Activated naive CD4-positive, alpha-beta T cell treated with anti-CD3 and anti-CD28 coated beads, Interleukin-2, amount 50 U/mL, for 72 hours (primary cell): Measurements from ENCODE around the gene JADE2. TPM values are rescaled to one million over a fixed set of nuclear protein-coding genes. Genes with fewer than 3 reads are reported as not detected.

Source experiments
- ATAC-seq, 2 donors: fragments of 150-1000 bp; cut with Tn5 transposase; 2 replicates each; pipeline ENCODE4 v1.10.0; 2021; ENCODE audit warnings: mild to moderate bottlenecking in 2 of 2, moderate library complexity in 2 of 2
- DNase-seq, 2 donors: peaks; one replicate each; pipeline ENCODE4 v3.0.0; 2021 to 2022; ENCODE audit warnings: low spot score in 2 of 2
- H3K27ac Mint-ChIP-seq, 2 donors: one replicate each; pipeline ENCODE4 v1.8.0; 2022; ENCODE audit warnings: mild to moderate bottlenecking in 2 of 2, mixed read lengths in 2 of 2
- H3K36me3 Mint-ChIP-seq, 2 donors: one replicate each; pipeline ENCODE4 v1.8.0; 2022; ENCODE audit warnings: mixed read lengths in 2 of 2
- H3K9me3 Mint-ChIP-seq, 2 donors: one replicate each; pipeline ENCODE4 v1.8.0; 2022; ENCODE audit warnings: mixed read lengths in 2 of 2
- total RNA-seq, 2 donors: library from RNA; stranded (reverse); gene quantifications; one replicate each; pipeline ENCODE4 v1.2.3, GENCODE V29; 2022

Gene JADE2
- total RNA-seq, 2 donors from 2014 or later = 73.4 to 80.8 TPM

GRCh38 chr5:134568337-134568700, 42.8 kb downstream of the JADE2 start:
- DNase-seq (no peak), ATAC-seq (no peak)
- peaks cover 0 to 14% of the 10 kb centered on the region in 2 donors for H3K36me3 Mint-ChIP-seq

DNA sequence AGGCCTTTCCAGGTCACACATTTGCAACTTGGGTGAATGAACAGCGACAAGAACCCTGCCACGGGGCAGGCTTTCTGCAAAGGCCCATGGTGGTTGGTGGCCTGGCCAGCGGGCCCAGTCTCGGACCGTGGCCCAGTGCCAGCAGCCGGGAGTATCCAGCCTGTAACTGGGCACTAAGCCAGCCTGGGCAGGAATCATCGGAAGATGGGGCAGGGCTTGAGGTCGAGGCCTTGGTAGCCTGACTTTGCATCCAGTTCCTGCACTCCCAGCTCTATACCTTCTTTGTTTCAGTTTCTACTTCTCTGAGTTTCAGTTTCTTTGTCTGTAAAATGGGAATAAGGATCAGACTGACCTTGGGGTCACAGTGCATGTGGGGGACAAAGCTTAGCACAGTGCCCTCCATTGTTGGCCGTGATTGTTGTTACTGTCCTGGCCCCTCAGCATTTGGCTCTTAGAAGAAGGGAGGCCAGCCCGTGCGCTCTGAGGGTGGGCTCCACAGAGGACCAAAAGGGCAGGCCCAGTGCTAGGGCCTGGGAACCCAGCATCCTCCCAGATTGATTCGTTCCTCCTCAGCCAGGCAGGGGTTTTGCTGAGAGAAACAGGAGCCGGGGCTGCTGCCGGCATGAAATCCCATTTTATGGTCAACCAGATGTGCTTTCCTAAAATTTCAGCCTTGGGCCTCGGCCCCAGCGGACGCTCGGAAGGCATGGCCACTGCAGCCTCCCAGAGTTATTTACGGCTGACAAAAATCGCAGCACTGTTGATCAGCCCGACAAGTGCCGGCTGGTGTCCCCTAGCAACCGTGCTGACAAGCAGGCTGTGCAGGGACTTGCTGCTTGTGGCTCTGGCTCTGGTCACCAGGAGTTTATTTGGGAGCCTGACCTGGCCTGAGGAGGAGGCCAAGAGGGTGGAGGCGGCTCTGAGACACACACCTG, 43.6 kb downstream of the JADE2 start:
- H3K36me3 Mint-ChIP-seq = peaks cover 0 to 14% of the 10 kb centered on the region in 2 donors
- ATAC-seq (no peak), DNase-seq (no peak)
- H3K9me3 Mint-ChIP-seq = no peaks in the 10 kb centered on the region
- peak overlapping the region; percentile 86 to 91 for H3K27ac Mint-ChIP-seq

More at GRCh38 chr5:134568337-134568700, 42.8 kb downstream of the JADE2 start:
- Mint-ChIP-seq H3K27ac (peak overlapping the region; percentile 76 to 86), H3K9me3 (no peaks in the 10 kb centered on the region)

DNA sequence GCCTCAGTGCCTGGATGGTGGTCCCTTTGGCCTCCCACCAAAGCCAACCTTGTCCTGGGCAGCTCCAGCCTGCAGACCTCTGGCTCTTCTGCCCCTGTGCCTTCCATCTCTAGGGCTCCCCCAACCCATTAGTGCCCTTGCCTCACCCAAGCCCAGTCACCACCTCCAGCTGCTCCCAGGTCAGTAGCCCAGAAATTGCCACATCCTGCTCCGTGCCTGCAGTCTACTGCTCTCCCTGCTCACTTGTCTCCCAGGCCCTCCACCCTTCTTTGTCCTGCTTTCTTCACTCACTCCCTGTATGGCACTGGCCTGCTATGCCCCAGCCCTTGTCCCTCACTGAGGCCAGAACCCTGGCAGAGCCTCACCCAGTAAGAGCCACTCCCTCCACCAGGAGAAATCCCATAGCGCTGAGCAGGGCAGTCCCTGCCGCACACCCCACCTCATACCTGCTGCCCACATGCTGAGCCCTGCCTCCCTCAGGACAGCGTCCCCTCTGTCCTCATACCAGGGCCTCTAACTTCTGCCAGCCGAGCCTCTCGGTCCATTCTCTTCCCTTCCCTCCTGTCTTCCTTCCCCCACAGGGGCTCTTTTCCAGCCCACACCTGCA, 44.4 kb downstream of the JADE2 start:
- H3K27ac Mint-ChIP-seq = peak overlapping the region; percentile 62 to 86
- ATAC-seq = peak in 1 of 2 donors; percentile 7
- no peaks in the 10 kb centered on the region for H3K9me3 Mint-ChIP-seq
- peaks cover 6 to 14% of the 10 kb centered on the region in 2 donors for H3K36me3 Mint-ChIP-seq
- no peak for DNase-seq

- H3K36me3 Mint-ChIP-seq = peaks cover 8 to 14% of the 10 kb centered on the region in 2 donors
- H3K27ac Mint-ChIP-seq = peak overlapping the region in 1 of 2 donors; percentile 86
- no peak for DNase-seq
- H3K9me3 Mint-ChIP-seq = no peaks in the 10 kb centered on the region
- ATAC-seq = no peak
Observed at GRCh38 chr5:134570365-134570758, 44.9 kb downstream of the JADE2 start.

GRCh38 chr5:134570886-134571285, 45.4 kb downstream of the JADE2 start:
- no peaks in the 10 kb centered on the region for H3K9me3 Mint-ChIP-seq
- peaks cover 8 to 14% of the 10 kb centered on the region in 2 donors for H3K36me3 Mint-ChIP-seq
- DNase-seq (no peak), ATAC-seq (no peak)
- peak overlapping the region; percentile 32 to 86 for H3K27ac Mint-ChIP-seq

- peak overlapping the region; percentile 81 to 86 for H3K27ac Mint-ChIP-seq
- no peak for DNase-seq
- no peaks in the 10 kb centered on the region for H3K9me3 Mint-ChIP-seq
- ATAC-seq = no peak
- H3K36me3 Mint-ChIP-seq = peaks cover 8 to 20% of the 10 kb centered on the region in 2 donors
Observed at GRCh38 chr5:134571693-134572405, 46.4 kb downstream of the JADE2 start.

DNA sequence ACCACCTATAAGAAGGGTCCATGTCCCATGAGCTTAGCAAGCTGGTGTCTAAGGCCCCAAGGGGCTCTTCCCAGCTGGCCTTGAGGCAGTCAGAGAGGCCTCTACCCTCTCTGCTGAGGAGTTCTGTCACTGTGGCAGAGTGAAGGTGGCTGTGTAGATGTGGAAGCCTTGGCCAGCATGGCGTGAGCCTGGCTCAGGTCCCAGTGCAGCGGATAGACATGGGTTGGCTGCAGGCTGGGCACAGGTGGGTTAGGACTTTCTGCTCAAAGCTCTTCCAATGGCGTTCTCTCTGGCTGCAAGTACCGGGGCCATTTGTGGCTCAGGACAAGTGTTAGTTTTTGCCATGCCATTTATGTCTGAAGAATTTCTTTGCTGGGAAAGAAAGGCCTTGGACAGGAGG, 47.3 kb downstream of the JADE2 start:
- Mint-ChIP-seq H3K36me3 (peaks cover 8 to 22% of the 10 kb centered on the region in 2 donors), H3K27ac (peak overlapping the region; percentile 86 to 91), H3K9me3 (no peaks in the 10 kb centered on the region)
- DNase-seq = no peak
- ATAC-seq = no peak

DNA sequence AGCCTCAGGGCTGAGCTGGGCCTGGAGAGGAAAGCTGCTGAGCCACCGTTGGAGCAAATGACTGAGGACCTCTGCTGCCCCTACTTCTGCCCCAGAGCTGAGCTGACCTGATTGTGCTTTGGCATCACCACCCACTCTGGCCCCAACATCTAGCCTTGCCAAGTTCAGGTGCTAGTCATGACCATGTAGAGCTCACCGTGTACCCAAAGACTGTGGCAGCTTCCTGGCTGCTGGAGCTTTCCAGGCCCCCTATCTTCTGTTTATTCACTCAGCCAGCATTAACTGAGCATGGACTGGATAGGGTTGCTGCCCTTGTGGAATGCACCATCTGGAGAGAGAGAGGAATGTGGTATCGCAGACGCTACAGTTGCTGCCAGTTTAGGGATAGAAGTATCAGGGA, 49.1 kb downstream of the JADE2 start:
- Mint-ChIP-seq H3K36me3 (peaks cover 8 to 22% of the 10 kb centered on the region in 2 donors), H3K9me3 (no peaks in the 10 kb centered on the region), H3K27ac (peak overlapping the region; percentile 17 to 65)
- DNase-seq = no peak
- ATAC-seq = no peak

DNA sequence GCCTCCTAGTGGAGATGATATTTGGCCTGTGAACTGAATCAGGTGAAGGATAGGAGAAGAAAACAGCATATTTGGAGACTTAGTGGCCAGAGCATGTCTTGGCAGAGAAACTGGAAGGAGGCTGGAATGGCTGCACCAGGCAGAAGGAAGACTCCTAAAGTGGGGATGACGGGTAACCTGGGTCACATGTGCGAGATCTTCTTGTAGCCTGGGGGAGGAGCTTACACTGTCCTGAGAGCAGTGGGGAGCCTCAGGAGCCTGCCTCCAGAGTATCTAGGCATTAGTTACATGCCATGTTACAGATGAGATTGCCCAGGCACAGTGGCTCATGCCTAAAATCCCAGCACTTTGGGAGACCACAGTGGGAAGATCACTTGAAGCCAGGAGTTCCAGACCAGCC, 49.8 kb downstream of the JADE2 start:
- Mint-ChIP-seq H3K36me3 (peaks cover 8 to 22% of the 10 kb centered on the region in 2 donors), H3K9me3 (no peaks in the 10 kb centered on the region), H3K27ac (peak overlapping the region; percentile 65 to 92)
- ATAC-seq (no peak), DNase-seq (no peak)

- H3K27ac Mint-ChIP-seq = peak overlapping the region; percentile 73 to 93
- no peaks in the 10 kb centered on the region for H3K9me3 Mint-ChIP-seq
- DNase-seq = no peak
- peaks cover 8 to 22% of the 10 kb centered on the region in 2 donors for H3K36me3 Mint-ChIP-seq
- peak in 1 of 2 donors; percentile 63 for ATAC-seq
Observed at GRCh38 chr5:134576386-134577021, 51.0 kb downstream of the JADE2 start.

DNA sequence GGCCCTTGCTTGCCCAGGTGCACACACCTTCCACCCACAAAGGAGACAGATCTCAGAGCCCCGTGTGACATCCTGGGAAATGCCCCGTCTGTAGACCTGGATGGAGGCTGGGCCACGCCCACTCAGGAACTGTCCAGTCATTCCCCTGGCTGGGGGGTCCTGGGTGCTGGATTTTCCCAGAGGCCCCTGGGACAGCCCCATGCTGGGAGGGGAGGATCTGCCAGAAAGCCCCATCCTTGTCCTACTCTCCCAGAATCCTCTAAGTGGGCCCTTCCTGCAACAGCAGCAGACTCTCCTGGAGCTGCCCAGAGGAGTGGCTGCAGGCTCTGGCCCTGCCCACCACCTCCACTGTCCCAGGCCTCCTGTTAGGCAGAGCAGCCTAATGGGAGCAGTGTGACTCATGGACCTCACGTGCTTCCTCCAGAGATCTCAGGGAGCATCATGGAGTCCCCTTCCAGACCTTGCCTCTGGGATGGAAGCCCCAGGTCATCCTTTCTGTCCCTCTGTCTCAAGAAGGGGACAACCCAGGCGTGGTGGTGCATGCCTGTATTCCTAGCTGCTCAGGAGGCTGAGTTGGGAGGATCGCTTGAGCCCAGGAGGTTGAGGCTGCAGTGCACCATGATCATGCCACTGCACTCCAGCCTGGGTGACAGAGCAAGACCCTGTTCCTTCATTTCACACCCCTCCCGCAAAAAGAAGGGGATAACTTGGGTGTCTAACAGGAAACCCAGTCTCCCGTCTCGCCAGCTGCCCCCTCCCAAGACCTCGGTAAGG, 51.7 kb downstream of the JADE2 start:
- peak overlapping the region; percentile 73 to 93 for H3K27ac Mint-ChIP-seq
- ATAC-seq (peak; percentile 20 to 51), DNase-seq (no peak)
- H3K36me3 Mint-ChIP-seq = peaks cover 8 to 15% of the 10 kb centered on the region in 2 donors
- no peaks in the 10 kb centered on the region for H3K9me3 Mint-ChIP-seq

- ATAC-seq (peak; percentile 65 to 75), DNase-seq (peak; percentile 69 to 82)
- Mint-ChIP-seq H3K27ac (peak overlapping the region; percentile 73 to 89), H3K9me3 (no peaks in the 10 kb centered on the region), H3K36me3 (peaks cover 8 to 11% of the 10 kb centered on the region in 2 donors)
Observed at GRCh38 chr5:134577796-134578577, 52.5 kb downstream of the JADE2 start.

DNA sequence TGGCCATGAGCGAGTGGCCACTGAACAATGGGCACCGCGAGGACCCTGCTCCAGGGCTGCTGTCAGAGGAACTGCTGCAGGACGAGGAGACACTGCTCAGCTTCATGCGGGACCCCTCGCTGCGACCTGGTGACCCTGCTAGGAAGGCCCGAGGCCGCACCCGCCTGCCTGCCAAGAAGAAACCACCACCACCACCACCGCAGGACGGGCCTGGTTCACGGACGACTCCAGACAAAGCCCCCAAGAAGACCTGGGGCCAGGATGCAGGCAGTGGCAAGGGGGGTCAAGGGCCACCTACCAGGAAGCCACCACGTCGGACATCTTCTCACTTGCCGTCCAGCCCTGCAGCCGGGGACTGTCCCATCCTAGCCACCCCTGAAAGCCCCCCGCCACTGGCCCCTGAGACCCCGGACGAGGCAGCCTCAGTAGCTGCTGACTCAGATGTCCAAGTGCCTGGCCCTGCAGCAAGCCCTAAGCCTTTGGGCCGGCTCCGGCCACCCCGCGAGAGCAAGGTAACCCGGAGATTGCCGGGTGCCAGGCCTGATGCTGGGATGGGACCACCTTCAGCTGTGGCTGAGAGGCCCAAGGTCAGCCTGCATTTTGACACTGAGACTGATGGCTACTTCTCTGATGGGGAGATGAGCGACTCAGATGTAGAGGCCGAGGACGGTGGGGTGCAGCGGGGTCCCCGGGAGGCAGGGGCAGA, 53.3 kb downstream of the JADE2 start:
- Mint-ChIP-seq H3K9me3 (no peaks in the 10 kb centered on the region), H3K36me3 (peaks cover 7 to 8% of the 10 kb centered on the region in 2 donors), H3K27ac (peak overlapping the region in 1 of 2 donors; percentile 89)
- ATAC-seq (no peak), DNase-seq (no peak)

DNA sequence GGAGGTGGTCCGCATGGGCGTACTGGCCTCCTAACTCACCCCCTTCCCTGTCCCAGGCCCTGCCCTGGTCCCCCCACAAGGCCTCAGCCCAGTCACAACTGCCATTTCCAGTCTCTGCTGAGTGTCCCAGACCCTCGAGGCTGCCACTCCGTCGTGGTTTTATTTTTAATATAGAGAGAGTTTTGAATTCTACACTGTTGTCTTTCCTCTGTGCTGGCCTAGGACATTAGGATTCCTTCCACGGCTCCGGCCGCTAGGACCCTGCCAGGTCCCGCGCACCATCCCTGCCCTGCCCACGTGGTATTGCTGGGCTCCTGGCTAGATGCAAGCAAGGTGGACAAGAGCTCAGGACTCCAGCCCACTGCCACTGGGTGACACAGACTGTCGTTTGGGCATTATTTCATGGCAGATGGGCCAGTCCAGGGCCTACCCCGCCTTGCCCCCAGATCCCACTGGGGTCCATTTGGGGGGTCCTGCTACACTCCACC, 53.9 kb downstream of the JADE2 start:
- no peak for ATAC-seq
- Mint-ChIP-seq H3K9me3 (no peaks in the 10 kb centered on the region), H3K27ac (peak overlapping the region; percentile 19 to 48), H3K36me3 (peaks cover 7% of the 10 kb centered on the region in 2 donors)
- no peak for DNase-seq
